ENCODE results near the gene PANX2.

The PANX2 gene

GRCh38 chr22:50226063-50226874 is 55.7 kb downstream of the PANX2 start:
- DNase-seq (ENCODE audit: low read depth in 4 of 4, low spot score in 1 of 4), result no peak

DNA sequence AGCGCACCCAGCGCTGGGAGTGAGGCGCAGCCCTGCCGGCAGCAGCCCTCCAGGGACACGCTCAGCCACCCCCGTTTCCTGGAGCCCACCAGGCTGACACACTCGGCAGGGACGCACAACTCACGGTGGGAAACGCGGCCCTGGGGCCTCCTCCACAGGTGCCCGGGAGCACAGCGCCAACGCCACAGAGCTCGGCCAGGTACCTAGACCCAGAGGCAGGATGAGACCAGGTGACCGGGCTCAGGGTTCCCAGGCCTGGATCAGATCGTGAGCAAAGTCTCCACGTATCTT is 56.3 kb downstream of the PANX2 start:
- no peak for DNase-seq (ENCODE audit: low read depth in 4 of 4, low spot score in 1 of 4)

- DNase-seq (ENCODE audit: low read depth in 4 of 4, low spot score in 1 of 4), result no peak
These were observed 57.2 kb downstream of the PANX2 start for GRCh38 chr22:50227579-50228215.

- DNase-seq (ENCODE audit: low read depth in 4 of 4, low spot score in 1 of 4), result no peak
These were observed 57.8 kb downstream of the PANX2 start for GRCh38 chr22:50228366-50228765.

- no peak for DNase-seq (ENCODE audit: low read depth in 4 of 4, low spot score in 1 of 4)
These were observed 58.8 kb downstream of the PANX2 start for GRCh38 chr22:50229370-50229769.
